GM12878 (cell line): ENCODE results near the gene ZNF276.

Source experiments
- CBX3 ChIP-seq: fragments of 200-600 bp; sonication (generic); IDR thresholded peaks from 2 replicates; pipeline ENCODE4 v1.6.1; 2016; ENCODE audit warnings: low read depth, borderline replicate concordance
- CHD2 ChIP-seq: IDR thresholded peaks from 2 replicates; pipeline ENCODE4 v1.6.1; 2011; ENCODE audit warnings: low read depth, low read length, improper control_type of control experiment, borderline replicate concordance
- CTCF ChIP-seq, 3 experiments: IDR thresholded peaks in 2 of 3; conservative IDR thresholded peaks in 1 of 3; 2 replicates each; pipeline ENCODE4 v1.5.1; 2011; ENCODE audit warnings: low read depth in 3 of 3, low read length in 3 of 3, mild to moderate bottlenecking in 3 of 3, control low read depth in 2 of 3, moderate library complexity in 2 of 3, inconsistent platforms in 1 of 3, mixed read lengths in 1 of 3; ENCODE audit not compliant: control insufficient read depth in 2 of 3, insufficient read depth in 1 of 3; ENCODE audit errors: extremely low read depth in 1 of 3
- EP300 ChIP-seq, 2 experiments: fragments of 150-350 bp in 1 of 2; IDR thresholded peaks; 2 replicates each; pipeline ENCODE4 v1.6.1; 2011 to 2012; ENCODE audit warnings: low read depth in 2 of 2, low read length in 2 of 2, borderline replicate concordance in 1 of 2, improper control_type of control experiment in 1 of 2, inconsistent platforms in 1 of 2; ENCODE audit not compliant: control insufficient read depth in 1 of 2
- GABPA ChIP-seq: IDR thresholded peaks from 2 replicates; pipeline ENCODE4 v1.6.1; 2014; ENCODE audit warnings: antibody characterized with exemption, low read depth, mild to moderate bottlenecking, inconsistent platforms
- MAX ChIP-seq: IDR thresholded peaks from 2 replicates; pipeline ENCODE4 v1.6.1; 2012; ENCODE audit warnings: low read depth, low read length, improper control_type of control experiment
- PAX5 ChIP-seq: IDR thresholded peaks from 2 replicates; pipeline ENCODE4 v1.6.1; 2011; ENCODE audit warnings: low read depth, low read length, borderline replicate concordance
- RAD21 ChIP-seq: IDR thresholded peaks from 2 replicates; pipeline ENCODE4 v1.6.1; 2011; ENCODE audit warnings: mild to moderate bottlenecking, low read depth, low read length, moderate library complexity; ENCODE audit not compliant: insufficient read depth
- RAD51 ChIP-seq: fragments of 450-650 bp; IDR thresholded peaks from 2 replicates; pipeline ENCODE4 v1.6.1; 2016; ENCODE audit warnings: moderate library complexity, mild to moderate bottlenecking, inconsistent platforms
- REST ChIP-seq: IDR thresholded peaks from 2 replicates; pipeline ENCODE4 v1.6.1; 2012; ENCODE audit warnings: mild to moderate bottlenecking, low read depth, low read length
- TF ChIP-seq, protein P1 (sequence below): IDR thresholded peaks from 2 replicates; pipeline ENCODE4 v1.6.1; 2011; ENCODE audit warnings: mild to moderate bottlenecking, low read depth, low read length, moderate library complexity; ENCODE audit not compliant: insufficient replicate concordance

- TF ChIP-seq RAD21 (no peak), CHD2 (no peak), CTCF (IDR thresholded peaks at IDR 0.05 in 2 of 3, conservative IDR thresholded peaks at IDR 0.05 in 1 of 3; ENCODE audit: control insufficient read depth in 2 of 3, extremely low read depth in 1 of 3, insufficient read depth in 1 of 3, low read depth in 3 of 3, low read length in 3 of 3) (no peak), RAD51 (no peak), EP300 (IDR thresholded peaks at IDR 0.05; ENCODE audit: borderline replicate concordance in 1 of 2, control insufficient read depth in 1 of 2, low read depth in 2 of 2, low read length in 2 of 2) (no peak), PAX5 (no peak), REST (no peak), CBX3 (no peak), GABPA (no peak), MAX (no peak)
- TF ChIP-seq, protein P1, sequence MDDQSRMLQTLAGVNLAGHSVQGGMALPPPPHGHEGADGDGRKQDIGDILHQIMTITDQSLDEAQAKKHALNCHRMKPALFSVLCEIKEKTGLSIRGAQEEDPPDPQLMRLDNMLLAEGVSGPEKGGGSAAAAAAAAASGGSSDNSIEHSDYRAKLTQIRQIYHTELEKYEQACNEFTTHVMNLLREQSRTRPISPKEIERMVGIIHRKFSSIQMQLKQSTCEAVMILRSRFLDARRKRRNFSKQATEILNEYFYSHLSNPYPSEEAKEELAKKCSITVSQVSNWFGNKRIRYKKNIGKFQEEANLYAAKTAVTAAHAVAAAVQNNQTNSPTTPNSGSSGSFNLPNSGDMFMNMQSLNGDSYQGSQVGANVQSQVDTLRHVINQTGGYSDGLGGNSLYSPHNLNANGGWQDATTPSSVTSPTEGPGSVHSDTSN = no peak
These were observed 40.1 kb downstream of the ZNF276 start for GRCh38 chr16:89761304-89761922.
